ENCODE measurements around the gene S100A16.

GRCh38 chr1:153569465-153569864, 43.5 kb downstream of the S100A16 start:
- TF ChIP-seq POLR2AphosphoS5 (IDR thresholded peaks at IDR 0.05; ENCODE audit: borderline replicate concordance, low read depth, low read length): no peak
- TF ChIP-seq EZH2 (IDR thresholded peaks at IDR 0.05): no peak
- TF ChIP-seq FOXP2 (optimal IDR thresholded peaks at IDR 0.05; ENCODE audit: control extremely low read depth, extremely low read length, insufficient read depth): no peak
